NCI-H446 (cell line): ENCODE results near the gene FUT8.
"Not testable (repeated sequence)": the region's sequence is repeated elsewhere in the genome, so short reads cannot be mapped to it uniquely, and the experiment has no call there.

Source experiments
- DNase-seq, 2 experiments: peaks; one replicate each; lab custom pipeline; 2025; lab: John Stamatoyannopoulos, UW

The FUT8 gene

DNA sequence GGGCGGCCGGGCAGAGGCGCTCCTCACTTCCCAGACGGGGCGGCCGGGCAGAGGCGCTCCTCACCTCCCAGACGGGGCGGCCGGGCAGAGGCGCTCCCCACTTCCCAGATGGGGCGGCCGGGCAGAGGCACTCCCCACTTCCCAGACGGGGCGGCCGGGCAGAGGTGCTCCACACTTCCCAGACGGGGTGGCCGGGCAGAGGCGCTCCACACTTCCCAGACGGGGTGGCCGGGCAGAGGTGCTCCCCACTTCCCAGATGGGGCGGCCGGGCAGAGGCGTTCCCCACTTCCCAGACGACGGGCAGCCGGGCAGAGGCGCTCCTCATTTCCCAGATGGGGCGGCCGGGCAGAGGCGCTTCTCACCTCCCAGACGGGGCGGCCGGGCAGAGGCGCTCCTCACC, 304.3 kb downstream of the FUT8 start:
- DNase-seq, result not testable (repeated sequence)

DNA sequence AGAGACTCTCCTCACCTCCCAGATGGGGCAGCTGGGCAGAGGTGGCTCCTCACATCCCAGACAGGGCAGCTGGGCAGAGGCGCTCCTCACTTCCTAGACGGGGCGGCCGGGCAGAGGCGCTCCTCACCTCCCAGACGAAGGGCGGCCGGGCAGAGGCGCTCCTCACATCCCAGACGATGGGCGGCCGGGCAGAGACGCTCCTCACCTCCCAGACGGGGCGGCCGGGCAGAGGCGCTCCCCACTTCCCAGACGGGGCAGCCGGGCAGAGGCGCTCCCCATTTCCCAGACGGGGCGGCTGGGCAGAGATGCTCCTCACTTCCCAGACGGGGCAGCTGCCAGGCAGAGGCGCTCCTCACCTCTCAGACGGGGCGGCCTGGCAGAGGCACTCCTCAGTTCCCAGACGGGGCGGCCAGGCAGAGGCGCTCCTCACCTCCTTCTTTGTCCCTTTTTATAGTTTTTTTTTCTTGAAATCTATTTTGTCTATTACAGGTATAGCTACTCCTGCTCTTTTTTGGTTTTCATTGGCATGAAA, 304.9 kb downstream of the FUT8 start:
- DNase-seq, result not testable (repeated sequence)

DNA sequence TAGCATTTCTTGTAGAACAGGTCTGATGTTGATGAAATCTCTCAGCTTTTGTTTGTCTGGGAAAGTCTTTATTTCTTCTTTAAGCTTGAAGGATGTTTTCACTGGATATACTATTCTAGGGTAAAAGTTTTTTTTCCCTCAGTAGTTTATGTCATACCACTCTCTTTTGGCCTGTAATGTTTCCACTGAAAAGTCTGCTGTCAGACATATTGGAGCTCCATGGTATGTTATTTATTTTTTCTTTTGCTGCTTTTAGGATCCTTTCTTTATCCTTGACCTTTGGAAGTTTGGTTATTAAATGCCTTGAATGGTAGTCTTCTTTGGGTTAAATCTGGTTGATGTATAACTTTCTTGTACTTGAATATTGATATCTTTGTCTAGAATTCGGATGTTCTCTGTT, 306.1 kb downstream of the FUT8 start:
- no peak for DNase-seq

DNA sequence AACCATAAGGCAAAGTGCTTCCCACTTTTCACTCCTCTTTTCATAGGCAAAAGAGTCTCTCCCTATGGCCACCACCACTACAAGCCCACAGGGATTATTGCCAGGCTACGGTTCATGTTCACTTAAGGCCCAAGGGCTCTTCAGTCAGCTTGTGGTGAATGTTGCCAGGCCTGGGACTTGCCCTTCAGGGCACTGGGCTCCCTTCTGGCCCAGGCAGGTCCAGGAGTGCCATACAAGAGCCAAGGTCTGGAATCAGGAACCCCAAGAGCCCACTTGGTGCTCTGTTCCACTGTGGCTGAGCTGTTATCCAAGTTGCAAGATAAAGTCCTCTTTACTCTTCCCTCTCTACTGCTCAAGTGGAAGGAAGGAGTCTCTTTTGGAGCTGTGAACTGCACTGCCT, 307.6 kb downstream of the FUT8 start:
- no peak for DNase-seq

DNA sequence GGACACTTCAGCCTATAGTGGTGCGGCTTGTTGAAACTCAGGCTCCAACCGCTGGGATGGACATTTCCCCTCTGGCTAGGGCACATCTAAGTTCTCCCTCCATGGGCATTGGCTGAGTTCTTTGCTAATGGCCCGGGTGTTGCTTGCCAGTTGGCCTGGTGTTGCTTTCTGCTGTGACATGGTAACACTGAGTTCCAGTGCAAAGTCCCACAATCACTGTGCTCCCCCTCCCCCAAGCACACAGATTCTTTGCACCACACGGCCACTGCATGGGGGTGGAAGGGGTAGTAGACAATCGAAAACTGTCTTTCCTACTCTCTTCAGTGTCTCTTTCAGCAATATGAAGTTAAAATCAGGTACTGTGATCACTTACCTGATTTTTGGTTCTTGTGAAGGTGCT, 308.2 kb downstream of the FUT8 start:
- no peak for DNase-seq

DNA sequence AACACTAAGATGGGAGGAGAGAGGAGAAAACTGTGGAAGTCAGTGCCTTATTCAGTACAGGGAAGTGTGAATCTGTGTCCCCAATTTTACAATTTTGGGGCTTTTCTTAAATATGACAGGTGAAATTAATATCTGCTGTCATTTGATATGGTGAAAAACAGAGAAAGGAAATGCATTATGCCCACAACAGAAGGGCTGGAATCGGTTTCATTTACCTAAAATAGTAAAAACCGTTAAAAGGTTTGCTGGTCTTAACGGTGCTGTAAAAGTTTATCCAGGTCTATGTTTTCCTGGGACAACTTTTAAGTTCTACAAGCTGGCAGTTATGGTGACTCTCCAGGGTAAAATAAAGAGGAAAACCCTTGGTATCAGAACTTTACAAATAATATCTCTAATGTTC, 310.8 kb downstream of the FUT8 start:
- no peak for DNase-seq

DNA sequence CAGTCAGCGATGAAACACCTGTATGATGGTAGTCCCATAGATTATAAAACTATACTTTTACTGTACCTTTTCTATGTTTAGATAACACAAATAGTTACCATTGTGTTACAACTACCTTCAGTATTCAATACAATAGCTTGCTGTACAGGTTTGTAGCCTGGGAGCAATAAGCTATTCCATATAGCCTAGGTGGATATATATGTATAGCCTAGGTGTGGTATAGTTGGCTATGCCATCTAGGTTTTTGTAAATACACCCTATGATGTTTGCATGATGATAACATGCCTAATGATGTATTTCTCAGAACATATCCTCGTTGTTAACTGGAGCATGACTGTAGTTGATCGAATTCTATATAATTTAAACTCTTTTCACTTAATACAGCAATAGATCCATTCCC, 316.1 kb downstream of the FUT8 start:
- DNase-seq, result no peak

DNA sequence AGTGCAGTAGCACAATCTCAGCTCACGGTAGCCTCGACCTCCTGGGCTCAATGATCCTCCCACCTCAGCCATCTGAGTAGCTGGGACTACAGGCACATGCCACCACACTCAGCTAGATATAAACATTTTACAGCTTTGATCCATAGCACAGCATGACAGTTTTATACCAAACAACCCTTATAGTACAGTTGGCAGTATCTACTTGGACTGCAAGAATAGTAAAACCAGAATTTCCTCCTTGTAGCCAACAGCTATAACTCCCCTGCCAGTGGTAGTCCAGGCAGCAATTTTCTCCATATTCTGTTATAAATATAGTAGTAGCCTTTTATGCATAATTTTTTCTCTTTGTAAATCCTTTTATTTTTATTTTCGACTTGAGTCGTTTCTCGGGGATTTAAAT, 317.0 kb downstream of the FUT8 start:
- DNase-seq, result no peak

DNA sequence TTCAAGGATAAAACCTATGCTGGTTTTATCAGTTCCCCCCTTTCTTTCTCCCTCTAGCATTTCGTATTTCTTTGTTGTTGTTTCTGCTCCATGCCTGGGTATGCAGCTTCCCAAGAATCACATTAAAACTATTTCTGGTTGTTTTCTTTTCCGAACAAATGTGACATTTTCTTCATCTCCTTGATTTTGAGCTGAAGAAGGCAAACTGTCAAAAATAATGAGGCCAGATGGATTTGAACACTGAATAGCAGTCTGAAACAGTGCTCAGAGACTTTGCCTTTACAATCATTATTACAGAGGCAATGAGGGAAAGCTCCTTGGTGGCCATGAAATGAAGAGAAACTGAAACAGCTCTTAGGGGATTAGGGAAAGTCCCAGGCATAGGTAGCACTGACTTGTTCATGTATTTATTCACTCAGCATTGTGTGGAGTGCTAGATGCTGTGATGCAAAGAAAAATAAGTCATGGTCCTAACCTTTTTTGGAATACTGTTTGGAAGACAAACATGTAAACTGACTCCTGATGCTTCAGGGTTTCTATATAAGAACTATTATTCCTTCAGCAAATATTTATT, 319.5 kb downstream of the FUT8 start:
- no peak for DNase-seq

DNA sequence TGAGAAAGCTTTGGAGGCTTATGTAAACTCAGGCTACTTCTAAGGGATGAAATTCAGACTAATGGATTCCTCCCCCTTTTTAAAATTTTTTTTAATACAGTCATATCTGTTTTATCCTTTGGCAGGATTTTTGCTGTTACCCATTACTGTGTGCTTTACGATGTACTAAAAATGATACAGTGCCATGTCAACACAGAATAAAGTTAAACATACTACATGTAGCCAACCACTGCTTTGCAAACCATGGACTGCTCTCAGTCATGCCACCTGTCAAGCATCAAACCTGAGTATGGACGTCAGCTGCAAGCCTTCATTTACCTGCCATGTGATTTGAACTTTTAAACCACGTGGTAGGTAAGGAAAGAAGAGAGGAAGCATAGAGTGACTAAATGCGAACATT, 325.8 kb downstream of the FUT8 start:
- no peak for DNase-seq

DNA sequence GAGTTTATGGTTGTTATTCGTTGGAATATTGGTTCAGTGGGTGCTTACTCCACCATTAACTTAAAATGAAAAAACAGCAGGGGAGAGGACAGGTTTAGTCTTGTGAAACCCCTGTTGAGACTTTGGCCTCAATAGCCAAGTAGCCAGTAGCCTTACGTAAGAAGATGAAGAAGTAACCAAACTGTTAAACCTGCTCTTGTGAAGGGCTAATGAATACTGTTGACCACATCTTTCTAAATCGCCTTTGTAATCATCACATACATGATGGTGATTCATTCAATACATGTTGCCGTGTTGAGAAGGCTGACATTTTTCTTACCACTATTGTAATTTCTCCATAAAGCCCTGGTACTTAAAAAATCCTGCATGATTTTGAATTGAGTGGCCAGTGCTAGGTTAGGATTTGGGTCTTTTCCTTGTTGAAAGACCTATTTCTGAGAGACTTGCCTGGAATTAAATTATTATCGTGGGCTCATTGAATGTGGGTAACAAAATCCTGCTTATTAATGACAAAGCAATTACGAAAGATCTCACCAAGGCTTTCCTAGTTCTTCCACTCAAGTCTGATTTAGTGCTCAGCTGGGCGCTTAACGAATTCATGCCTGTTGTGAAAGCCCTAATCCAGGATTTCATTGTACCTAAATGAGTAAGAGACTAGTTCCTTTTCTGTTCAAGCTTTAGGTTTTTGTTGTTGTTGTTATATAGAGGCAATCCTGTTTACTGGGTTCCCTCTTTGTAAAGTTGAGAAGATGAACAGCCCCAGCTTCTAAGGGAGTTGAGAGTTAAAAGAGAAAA, 333.1 kb downstream of the FUT8 start:
- no peak for DNase-seq

DNA sequence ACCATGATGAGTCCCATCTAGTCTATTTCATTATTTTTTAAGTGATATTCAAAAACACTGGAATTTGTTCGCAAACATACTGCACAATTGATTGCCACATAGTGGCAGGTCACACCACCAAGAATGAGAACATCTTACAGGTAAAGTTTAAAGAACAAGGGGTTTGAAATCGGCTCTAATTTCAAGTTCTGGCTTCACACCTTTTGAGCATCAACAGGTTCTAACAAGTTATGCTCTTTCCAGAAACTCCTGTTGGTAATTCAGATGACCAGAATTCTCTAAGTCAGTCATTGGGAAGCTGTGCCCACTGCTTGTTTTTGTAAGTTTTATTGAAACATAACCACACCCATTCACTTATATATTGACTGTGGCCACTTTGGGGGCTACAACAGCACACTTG, 336.3 kb downstream of the FUT8 start:
- DNase-seq, result no peak

DNA sequence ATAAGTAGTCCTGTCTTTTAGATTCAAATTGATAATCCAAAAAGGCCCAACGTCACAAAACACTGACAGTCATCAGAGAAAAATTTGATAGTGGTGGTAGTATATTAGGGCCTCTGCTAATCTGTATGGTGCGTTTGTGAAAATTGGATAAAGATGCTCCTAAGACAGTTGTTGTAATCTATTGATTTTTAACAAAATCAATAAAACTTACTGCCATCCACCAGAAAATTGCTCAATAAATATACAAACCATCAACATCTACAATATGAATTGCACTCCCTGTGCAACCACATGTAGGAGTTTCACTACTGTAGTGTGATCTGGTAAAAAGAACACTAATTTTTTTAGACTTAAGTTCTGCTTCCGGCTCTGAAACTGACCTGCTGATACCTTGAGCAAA, 336.8 kb downstream of the FUT8 start:
- DNase-seq, result no peak

DNA sequence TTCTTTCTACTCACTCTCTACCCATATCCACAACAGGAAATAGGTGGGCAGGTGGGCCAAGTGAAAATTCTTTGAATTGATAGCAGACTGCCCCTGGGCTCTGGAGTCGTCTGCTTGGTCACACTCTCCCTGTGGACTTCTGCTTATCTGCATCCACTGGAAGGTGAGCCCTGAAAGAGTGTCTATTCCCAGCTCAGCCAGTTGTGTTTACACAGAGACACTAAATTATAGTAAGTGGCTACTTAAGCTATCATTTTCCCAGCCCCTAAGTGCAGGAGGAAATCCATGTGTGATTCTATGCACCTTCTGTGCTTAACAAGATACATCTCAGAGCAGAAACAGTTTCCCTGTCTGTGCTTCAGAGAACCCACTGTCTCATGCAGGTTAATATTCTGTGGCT, 338.4 kb downstream of the FUT8 start:
- no peak for DNase-seq

DNA sequence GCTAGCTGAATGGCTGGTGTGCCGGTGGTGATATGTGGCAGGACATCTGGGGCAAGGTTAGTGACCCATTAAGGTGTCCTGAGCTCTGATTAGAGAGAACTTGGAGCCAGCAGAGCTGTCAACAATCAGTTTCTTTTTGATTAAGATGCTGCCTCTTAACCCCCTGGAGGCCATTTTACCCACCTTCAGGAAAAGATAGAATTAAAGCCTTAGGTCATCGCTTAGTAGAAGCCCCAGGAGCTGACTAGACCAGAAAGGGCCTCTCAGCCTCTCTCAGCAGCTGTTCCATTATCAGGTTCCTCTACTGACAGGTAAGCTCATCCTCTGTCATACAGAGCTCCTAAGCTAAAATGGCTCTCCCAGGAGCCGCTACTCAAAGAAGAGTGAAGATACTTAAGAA, 339.0 kb downstream of the FUT8 start:
- no peak for DNase-seq

DNA sequence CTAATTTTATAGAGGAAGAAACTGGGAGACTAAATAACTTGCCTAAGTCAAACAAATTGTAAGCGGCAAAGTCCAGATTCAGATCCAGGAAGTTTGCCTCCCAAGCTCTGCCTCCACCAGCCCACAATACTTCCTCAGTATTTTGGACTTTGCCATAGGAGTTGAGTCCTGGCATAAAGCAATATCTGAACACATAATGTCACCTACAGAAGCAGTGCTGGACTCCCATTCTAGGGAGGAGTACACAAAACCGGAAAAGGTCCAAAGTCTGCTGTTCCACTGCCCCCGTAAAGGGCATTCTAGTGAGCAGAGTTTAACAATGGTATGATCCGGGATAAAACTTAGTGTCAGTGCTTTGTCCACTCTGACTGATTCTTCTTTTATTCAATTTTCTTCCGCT, 340.5 kb downstream of the FUT8 start:
- DNase-seq, result no peak

DNA sequence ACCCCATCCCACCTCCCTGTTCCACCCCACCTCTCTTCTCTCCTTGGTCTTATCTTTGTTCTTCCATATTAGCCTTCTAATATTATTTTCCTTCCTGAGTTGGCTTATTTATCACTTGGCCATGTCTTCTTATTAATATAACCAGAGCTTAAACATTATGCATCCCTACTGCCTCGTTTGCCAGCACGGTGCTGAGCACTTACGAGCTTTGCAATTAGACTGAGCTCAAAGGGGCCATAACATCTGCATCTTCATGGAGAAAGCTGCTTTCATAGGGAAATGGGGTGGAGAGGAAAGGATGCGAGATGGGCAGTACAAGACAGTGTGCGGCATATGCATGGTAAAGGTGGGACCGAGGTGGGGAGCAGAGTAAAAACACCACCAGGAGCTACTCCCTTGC, 342.8 kb downstream of the FUT8 start:
- no peak for DNase-seq

DNA sequence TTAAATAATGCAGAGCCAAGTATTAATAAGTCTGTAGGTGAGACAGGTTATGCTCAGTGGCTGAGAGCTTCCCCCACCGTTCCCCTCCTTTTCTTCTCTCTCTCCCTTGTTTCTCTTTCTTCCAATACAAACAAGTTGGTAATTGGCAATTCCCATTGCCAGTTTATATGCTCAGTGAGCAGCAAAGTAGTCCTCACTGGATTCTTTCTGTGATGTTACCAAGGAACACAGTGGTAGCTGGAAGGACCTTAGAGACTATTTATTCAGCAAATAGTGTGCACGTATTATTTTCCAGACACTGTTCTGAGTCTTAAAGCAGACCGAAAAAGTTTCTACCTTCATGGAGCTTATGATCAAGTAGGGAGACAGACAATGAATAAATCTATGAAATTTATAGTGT, 344.4 kb downstream of the FUT8 start:
- DNase-seq, result no peak

DNA sequence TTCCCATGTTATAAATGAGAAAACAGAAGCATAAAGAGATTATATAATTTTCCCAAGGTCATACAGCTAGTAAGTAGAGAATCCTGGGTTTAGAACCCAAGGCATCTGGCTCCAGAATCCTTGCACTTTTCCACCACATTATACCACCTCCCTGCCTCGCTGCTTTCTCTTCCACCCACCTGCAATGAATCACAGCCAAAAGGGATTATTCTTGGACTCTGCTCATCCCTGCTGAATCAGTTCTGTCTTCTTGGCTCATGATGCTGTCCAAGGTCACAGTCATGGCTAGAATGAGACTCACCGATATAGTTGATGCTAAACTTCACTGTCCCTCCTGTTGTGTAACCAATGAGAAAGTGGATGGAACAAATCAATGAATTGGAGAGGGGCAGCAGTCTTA, 356.6 kb downstream of the FUT8 start:
- no peak for DNase-seq

DNA sequence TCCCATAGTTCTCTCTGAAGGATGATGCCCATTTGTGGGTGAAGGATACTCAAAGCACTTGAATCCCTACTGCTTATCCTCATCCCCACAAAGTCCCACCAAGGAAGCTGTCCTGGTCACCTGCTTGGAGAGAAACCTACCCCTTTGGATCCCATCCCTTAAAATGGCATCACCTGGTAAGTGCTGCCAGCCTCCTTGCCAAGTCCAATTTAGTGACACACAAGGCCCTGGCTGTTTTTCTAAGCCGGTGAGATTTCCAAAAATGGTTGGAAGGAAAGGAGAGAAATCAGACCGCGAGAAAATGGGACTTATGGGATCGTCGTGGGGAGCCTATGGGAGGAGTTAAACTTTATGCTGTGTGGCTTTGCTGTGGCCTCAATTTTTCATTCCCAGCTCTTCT, 358.2 kb downstream of the FUT8 start:
- DNase-seq, result no peak

DNA sequence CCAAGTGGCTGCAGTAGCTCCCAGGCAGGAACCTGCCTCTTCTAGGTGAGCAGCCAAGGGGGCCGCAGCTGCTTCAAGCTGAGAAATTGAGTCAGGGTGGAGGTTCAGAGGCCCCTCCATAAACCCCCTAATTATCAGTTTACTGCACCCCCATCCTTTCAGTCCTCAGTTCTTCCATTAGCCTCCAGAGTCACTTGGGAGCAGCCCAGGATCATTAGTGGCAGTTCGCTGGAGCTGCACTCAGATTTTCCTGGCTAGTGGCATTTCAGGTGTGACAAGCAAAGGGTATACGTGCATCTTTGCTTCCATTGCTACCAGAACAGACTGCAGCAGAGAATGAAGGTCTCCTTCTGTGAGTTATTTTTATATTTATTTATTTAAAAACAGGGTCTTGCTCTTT, 358.7 kb downstream of the FUT8 start:
- no peak for DNase-seq

DNA sequence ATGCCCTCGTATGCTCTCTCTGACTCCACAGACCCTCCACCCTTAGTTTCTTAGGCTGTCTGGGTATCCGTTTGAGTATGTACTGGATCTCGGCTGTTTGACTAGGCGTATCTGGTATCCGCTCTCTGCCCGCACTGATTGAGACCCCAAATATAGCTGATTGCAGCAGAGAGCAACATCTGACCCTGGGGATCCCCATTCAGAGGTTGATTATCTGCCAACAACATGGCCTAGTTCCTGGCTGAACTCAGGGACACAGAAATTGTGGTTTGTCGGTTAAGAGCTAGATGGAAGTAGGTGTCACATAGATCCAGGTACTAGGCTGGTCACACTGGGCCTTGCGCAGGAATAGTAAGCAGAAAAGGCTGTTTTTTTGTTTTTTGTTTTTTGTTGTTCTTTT, 359.9 kb downstream of the FUT8 start:
- no peak for DNase-seq

DNA sequence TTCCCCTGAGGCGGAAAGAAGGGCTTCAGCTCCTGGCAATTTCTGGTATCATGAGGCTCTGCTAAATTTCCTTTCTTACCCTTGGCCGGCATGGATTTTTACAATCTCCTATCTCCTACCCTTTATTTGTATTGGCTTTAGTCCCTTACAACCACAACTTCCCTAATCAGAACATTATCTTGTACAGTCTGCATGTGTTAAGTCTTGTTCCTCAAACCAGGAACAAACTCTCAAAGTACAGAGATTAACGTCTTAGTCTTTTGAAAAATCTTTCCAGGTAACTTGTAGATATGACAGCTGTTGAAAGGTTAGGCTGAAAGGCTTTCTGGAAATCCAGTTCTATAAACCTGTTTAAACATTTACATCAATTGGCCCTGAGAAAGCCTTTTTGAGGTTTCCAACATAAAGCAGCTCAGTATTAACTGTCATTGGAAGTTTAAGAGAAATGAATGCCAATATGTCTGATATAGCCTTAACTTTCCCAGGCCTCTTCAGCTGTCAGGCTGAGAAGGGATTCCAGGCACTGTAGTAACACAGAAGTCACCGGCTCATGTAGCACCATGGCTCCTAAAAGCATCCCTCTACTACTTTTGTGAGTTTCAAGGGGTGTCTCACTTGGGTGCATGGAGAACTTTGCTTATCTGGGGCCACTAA, 360.5 kb downstream of the FUT8 start:
- no peak for DNase-seq
